HG03460 (cell line): ENCODE results near the gene VPREB1.
A peak's percentile ranks its signal among the peaks of the same experiment; 100 is the strongest.
"Not testable (repeated sequence)": the region's sequence is repeated elsewhere in the genome, so short reads cannot be mapped to it uniquely, and the experiment has no call there.

Experiments used
- ATAC-seq: cut with Tn5 transposase; IDR thresholded peaks from one replicate; pipeline ENCODE4 v1.9.1; 2021; ENCODE audit not compliant: unreplicated experiment

VPREB1 gene, protein sequence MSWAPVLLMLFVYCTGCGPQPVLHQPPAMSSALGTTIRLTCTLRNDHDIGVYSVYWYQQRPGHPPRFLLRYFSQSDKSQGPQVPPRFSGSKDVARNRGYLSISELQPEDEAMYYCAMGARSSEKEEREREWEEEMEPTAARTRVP

DNA sequence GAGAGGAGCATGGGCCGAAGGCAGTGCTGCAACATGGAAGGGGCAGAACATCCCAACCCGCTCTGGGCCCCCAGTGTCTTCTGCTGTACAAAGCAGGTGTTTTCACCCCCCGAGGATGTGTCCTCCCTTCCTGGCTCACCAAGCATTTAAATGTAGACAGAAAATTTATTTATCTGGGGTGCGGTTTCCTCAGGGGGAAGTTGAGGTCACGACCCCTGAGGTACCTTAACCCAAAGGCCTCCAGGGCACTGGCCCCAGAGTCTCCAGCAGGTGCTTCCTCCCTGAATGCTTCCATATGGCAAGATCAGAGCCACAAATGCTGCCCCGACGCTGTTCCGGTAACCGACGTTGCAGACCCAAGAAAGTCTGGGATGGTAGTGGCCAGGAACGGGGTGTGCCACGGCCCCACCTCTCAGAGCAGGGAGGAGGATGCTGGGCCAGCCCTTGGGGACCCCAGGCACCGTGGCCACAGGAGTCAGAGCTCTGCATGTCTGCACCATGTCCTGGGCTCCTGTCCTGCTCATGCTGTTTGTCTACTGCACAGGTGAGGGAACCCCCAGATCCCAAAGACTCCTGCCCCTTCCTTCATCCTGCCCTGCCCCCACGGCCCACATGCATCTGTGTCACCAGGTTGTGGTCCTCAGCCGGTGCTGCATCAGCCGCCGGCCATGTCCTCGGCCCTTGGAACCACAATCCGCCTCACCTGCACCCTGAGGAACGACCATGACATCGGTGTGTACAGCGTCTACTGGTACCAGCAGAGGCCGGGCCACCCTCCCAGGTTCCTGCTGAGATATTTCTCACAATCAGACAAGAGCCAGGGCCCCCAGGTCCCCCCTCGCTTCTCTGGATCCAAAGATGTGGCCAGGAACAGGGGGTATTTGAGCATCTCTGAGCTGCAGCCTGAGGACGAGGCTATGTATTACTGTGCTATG is at the start of gene VPREB1:
VPREB1 (plus strand) TSS at position 471 of the 935 bp plus-strand sequence; CDS start at position 499, 28 bp downstream.
- ATAC-seq = no peak

DNA sequence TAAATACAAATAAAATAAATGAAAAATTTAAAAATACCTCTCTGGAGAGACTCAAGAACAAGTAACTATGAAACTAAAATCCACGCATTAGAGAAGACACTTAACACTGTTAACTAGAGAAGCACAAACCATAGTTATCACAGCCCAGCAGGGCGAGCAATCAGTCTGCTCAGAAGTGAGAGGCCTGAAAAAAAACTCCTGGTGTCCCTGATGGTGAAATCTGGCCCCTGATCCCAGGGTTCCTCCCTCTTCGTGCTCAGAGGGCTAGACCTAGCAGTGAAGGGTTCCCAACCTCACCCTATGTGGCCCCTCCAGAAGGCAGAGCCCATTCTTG is 49.7 kb upstream of the VPREB1 start:
- no peak for ATAC-seq

DNA sequence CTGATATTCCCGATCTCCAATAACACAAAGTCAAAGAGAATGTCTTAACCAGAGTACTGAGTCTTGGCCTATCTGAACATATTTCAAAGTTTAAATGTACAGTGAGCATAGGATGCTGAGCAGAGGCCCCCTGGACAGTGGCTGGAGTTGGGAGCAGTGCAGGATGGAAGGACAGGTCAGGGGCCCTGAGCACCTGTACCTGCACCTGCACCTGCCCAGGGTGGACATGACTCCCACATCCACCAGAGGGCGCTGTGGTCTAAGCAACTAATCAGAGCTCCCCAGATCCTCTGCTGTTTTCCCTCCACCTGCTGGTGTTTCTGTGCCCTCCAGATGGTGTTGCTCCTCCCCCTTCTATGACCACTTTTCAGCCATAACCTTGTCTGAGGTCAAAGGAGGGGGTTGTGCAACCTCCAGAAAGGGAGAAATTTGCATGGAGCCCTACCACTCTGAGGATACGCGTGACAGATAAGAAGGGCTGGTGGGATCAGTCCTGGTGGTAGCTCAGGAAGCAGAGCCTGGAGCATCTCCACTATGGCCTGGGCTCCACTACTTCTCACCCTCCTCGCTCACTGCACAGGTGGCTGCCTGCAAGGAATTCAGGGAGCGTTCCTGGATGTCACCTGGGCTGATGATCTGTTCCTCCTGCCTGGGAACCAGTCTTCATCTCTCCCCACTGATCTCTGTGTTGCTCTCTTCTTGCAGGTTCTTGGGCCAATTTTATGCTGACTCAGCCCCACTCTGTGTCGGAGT is 49.1 kb upstream of the VPREB1 start:
- ATAC-seq = peak; percentile 61

DNA sequence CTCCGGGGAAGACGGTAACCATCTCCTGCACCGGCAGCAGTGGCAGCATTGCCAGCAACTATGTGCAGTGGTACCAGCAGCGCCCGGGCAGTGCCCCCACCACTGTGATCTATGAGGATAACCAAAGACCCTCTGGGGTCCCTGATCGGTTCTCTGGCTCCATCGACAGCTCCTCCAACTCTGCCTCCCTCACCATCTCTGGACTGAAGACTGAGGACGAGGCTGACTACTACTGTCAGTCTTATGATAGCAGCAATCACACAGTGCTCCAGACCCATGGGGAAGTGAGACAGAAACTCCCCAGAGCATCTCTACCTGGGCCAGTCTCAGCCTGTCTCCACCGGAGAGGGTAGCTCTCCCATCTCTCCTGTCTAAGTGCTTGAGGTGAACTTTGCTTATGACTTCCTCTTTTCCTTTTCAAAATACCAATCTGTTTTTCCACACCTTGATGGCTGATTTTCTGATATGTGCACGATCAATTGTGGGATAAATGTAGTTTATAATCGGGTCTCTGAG is 48.5 kb upstream of the VPREB1 start:
- peak; percentile 58 for ATAC-seq

DNA sequence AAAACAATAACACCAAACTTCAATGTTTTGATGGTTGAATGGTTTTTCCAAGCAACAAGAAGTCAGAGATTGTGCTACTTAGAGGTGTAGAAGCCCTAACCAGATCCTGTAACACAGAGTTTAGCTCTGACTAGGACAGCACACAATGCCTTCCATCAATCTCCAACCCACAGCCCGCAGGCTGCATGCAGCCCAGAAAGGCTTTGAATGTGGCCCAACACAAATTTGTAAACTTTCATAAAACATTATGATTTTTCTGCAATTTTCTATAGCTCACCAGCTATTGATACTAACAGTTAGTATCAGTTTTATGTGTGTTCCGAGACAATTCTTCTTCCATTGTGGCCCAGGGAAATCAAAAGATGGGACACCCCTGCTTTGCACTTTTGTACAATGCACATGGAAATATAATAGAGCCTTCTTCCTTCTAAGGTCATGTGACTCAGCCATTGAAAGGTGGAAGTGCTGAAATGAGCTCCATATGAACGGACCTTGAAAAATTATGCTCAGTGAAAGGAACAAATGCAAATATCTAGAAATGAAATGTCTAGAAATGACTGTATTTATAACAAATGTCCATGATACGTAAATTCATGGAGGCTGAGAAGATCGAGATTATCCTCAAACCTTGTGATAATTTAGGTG is 47.6 kb upstream of the VPREB1 start:
- ATAC-seq = no peak

DNA sequence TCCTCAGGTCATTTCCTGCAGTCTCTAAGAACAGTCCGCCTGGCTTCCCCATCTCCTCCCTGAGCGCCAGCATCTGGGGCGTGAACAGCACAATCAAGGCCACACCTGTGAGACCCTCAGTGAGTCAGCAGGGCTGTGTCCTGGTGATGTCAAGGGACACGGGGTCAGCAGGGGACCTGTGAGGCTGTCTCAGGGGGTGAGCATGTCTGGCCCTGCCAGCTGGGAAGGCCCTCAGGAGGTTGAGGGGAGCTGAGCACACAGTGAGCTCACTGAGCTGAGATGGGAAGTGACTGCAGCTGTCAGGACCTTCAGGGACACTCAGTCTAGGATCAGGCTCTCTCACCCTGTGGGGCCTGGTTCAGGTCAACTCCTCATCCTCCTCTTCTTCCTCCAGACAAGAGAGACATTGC is 46.6 kb upstream of the VPREB1 start:
- ATAC-seq = no peak

DNA sequence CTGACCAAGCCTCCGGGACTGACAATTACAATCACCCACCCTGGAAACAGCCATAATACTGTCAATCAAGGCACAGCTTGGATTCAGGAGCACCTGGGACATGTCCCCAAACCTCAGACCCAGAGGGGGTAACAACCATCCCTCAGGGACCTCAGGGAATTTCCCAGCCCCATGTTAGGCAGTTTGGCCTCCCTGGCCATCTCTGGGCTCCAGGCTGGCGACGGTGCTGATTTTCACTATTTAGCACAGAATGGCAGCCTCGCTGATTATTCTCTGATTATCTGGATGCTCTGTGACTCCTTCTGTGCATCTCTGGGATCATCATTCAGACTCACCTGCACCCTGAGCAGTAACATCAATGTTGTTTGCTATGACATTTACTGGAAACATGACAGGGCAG is 45.8 kb upstream of the VPREB1 start:
- no peak for ATAC-seq

DNA sequence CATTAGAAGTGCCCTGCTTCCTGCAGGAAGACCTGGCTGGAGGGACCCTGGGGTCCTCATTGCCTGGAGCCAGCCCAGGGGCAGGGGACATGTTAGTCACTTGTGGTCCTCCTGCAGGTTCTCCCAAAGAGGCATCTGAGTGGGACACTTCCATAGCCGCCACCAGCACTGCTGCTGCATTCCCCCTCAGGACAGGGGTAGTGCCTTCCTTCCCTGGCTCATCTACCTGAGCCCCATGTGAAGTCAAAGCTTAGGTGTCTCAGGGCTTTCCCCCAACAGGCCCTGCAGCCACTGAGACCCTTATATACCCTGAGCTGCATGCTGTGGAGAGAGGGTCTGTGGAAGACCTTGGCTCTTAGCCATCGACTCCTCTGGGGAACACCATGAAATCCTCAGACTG is 45.0 kb upstream of the VPREB1 start:
- no peak for ATAC-seq

DNA sequence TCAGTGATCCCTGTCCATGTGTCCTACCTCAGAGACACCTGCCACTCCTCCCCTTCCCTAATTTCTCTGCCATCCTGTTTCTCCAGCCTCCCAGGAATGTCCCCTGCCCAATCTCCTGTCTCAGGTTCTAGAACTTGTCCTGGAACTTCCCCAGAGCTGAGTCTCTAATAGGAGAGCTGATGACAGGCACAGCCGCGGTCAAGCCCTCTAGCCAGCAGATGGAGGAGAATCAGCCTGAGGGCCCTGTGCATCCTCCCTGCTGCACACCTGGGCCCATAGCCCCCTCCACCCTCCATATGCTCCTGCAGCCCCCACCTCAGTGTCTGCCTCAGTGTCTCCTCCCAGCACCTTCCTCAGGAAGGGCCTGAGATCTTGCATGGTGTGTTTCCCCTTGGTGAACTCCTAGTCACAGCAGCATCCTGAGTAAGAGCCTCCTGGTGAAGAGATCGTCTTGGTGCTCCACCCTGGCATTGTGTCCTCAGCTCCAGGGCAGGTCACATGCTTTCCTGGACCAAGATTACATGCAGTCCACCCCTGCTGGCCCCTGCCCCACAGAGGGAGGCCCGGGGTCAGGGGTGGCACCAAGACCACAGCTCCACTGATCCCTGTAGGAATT is 43.9 kb upstream of the VPREB1 start:
- no peak for ATAC-seq

DNA sequence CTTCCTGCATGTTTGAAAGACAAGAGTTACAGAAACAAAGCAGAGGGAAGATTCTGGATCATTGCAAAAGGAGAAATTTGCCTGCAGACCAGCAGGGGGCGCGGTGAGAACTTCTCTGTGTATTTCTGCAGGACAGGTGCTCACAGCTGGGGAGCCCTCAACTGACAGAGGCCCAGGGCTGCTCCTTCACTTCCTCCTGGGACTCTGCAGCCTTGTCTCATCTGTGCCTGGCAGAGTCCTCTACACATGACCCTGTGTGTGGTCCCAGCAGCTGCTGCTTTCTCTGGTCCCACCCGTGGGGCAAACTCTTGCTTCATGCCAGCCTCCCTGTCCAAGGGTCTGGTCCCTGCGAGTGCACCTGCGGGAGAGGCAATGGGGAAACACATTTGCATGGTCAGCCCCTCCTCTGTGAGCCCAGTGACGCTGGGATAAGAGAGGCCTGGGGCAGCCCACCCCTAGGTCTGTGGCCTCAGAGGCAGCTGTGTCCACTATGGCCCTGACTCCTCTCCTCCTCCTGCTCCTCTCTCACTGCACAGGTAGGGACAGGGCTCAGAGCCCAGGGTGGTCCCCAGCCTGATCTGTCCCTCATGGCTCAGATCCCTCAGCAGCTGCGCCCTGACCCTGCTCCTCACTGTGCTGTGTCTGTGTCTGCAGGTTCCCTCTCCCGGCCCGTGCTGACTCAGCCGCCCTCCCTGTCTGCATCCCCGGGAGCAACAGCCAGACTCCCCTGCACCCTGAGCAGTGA is 43.2 kb upstream of the VPREB1 start:
- ATAC-seq = peak; percentile 54

DNA sequence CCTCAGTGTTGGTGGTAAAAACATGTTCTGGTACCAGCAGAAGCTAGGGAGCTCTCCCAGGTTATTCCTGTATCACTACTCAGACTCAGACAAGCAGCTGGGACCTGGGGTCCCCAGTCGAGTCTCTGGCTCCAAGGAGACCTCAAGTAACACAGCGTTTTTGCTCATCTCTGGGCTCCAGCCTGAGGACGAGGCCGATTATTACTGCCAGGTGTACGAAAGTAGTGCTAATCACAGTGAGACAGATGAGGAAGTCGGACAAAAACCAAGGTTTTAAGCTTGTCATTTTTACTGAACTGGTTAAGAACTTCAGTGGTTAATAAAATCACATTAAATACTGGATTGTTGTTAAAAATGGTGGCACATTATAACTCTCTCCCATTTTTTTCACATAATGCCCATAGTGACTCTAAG is 42.6 kb upstream of the VPREB1 start:
- ATAC-seq = no peak

DNA sequence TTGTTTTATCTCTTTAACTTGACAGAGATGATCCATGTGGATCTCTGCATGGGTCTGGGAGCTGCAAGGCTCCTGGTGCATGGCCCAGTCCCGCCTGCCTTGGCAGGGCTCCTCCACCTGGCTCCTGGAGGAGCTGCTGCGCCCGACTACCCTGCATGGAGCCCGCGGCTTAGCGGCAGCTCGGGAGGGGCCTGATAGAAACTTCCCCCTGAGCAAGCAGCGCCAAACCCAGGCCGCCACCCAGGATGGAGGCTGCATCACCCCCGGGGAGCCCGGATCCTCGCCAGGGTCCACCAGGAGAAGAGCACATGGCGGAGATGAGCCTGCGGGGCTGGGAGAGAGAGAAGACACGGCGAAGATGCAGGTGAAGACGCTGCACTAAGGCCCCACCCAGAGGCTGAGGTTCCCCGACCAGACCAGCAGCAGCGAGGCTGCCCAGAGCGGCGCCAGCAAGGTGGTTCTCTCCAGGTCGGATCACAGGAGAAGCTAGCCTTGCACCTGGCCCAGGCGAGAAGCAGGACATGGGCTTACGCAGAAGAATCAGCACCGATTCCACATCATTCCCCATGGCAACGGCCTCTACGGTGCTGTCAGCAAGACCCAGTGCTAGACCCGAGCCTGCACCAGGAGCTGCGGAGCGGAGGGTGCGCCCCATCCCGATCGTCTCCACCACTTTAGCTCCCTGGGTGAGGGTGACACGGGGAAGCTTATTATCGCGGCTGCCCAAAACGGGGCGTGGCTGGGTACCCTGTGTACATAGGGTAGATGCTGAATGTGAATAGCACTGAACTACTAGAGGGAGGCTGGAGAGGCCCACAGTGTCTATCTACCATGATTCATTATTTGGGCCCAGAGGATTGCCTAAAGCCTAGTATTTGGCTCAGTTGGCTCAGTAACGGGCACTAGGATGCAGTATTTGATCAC is 41.3 kb upstream of the VPREB1 start:
- ATAC-seq = no peak

DNA sequence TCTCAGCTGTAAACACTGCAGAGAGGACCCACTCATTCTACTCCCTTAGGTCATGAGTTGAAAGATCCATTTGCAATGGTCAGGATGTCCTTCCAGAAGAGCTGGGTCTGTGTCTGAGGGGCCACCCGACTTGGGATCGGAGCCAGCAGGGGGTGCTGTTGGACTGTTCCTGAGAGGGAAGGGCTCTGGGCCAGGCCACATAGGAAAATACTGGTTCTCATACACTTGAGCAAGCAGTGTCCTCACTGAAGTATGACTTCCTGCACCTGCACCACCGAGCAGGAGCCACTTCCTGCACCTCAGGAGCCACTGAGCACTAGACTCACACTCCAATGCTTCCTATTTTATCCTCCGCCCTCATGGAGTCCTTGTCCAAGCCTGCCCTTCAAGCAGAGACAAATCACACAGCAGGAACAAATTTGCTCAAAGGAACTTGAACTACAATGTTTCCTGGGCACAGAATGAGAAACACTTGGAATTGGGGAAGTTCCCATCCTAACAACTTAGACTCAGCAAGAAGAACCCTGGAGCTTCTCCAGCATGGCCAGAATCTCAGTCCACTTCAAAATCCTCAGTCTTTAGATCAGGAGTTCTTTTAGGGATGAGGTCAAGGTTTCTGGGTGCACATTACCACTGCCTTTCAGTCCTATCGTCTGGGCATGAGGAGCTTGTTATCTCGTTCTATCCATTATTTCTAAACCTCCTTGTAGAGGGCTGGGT is 36.6 kb upstream of the VPREB1 start:
- peak; percentile 71 for ATAC-seq

DNA sequence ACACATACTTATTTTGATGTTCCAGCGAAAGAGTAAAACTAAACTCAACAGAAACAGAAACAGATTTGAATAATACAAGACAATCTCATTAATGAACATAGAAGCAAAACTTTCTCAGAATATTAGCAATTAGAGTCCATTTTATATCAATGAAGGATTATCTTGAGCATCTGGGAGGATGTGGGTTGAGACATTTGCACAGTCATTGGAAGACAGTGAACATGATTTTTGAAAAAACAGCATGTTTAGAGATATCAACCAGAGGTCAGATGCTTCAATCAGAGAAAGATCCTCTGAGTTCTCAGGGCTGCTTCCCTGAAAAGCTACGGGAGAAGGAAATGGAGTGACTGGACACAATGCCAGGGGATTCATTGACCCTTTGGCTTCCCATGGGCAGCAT is 35.9 kb upstream of the VPREB1 start:
- ATAC-seq = no peak

DNA sequence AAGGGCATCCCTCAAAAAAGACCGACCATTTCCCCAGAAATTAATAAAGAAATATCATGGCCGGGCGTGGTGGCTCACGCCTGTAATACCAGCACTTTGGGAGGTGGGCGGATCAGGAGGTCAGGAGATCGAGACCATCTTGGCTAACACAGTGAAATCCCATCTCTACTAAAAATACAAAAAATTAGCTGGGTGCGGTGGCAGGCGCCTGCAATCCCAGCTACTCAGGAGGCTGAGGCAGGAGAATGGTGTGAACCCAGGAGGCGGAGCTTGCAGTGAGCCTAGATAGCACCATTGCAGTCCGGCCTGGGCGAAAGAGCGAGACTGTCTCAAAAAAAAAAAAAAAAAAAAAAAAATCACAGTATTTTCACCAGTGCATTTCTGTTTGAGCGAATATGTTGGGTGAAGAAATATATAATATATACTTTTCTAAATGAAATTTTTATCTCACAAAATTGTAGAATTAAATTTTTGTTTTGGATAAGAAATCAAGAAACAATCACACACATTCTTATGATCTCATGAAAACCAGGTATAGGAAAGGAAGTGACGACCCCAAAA is 35.4 kb upstream of the VPREB1 start:
- not testable (repeated sequence) for ATAC-seq

DNA sequence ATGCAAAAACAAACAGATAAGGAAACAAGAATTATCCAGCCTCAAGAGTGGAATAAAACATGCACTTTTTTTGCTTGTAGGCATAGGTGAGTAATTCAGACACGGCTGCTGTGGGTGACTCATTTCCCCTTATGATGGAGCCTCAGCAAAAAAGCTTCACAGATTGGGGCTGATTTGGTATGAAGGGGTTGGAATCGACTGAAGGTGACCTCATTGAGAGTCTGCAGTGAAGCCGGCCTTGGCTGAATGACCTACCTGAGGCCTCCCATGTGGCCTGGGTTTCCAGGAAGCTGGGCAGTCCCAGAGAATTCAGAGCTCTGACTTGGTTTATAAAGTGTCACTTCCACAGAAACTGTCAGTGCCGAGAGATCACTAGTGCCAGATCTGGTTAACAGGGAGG is 34.2 kb upstream of the VPREB1 start:
- ATAC-seq = no peak

DNA sequence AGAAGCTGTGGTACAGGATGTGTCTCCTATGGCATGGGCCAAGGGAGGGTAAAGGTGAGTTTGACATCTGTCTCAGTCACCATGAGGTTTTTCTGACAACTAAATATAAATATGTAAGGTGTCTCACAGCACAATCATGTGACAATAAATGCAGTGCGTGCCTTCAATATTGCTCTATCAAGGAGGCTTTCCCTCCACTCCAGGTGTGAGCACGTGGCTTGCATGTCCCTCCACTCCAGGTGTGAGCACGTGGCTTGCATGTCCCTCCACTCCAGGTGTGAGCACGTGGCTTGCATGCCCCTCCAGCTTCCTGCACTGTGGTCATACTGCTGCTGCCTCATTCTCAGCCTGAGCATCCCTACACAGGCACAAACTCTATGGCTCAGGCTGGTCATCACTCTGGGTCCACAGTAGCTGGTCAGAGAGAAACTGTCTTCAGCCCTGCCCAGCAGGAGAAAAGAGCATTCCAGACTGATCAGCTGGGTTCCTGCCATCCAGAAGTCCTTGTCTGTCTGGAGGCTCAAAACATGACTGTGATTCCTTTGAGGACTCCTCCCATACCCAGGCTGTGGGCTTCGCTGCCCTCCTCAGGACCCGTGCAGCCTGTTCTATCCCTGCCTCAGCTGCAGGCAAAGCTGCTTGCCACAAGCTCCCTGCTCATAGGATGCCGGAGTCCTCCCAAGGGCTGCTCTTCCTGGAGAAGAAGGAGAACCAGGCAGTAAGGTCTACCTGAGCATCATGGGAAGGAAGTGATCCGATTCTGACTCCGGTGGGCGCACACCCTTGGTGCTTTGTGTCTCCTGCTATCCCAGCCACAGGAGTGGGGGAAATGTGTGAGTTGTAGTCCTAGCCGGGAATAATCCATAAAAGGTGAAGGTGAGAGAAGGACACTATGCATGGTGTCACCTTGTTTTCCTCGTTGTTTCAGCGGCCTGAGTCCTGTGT is 33.4 kb upstream of the VPREB1 start:
- no peak for ATAC-seq
